HG03469 (cell line): ENCODE data around the gene KAT2B.

Source experiments
- ATAC-seq: cut with Tn5 transposase; IDR thresholded peaks from one replicate; pipeline ENCODE4 v1.9.1; 2021; ENCODE audit warnings: mild to moderate bottlenecking, moderate library complexity, moderate number of reproducible peaks; ENCODE audit not compliant: unreplicated experiment

KAT2B gene

GRCh38 chr3:20141316-20141715, 101.1 kb downstream of the KAT2B start:
- no peak for ATAC-seq

GRCh38 chr3:20141851-20142250, 101.6 kb downstream of the KAT2B start:
- no peak for ATAC-seq

- no peak for ATAC-seq
Measured at GRCh38 chr3:20142517-20142916, 102.3 kb downstream of the KAT2B start.

- no peak for ATAC-seq
Measured at GRCh38 chr3:20143519-20143918, 103.3 kb downstream of the KAT2B start.

- ATAC-seq, result no peak
Measured at GRCh38 chr3:20145874-20146273, 105.6 kb downstream of the KAT2B start.

- ATAC-seq, result no peak
Measured at GRCh38 chr3:20146301-20146700, 106.1 kb downstream of the KAT2B start.

- no peak for ATAC-seq
Measured at GRCh38 chr3:20147361-20147760, 107.1 kb downstream of the KAT2B start.

- ATAC-seq, result no peak
Measured at GRCh38 chr3:20148466-20148865, 108.2 kb downstream of the KAT2B start.

GRCh38 chr3:20154078-20154477, 113.8 kb downstream of the KAT2B start:
- ATAC-seq, result no peak

GRCh38 chr3:20154928-20155327, 114.7 kb downstream of the KAT2B start:
- no peak for ATAC-seq

- no peak for ATAC-seq
Measured at GRCh38 chr3:20160230-20160629, 120.0 kb downstream of the KAT2B start.

GRCh38 chr3:20161714-20162113, 121.5 kb downstream of the KAT2B start:
- no peak for ATAC-seq

- no peak for ATAC-seq
Measured at GRCh38 chr3:20173844-20174410, 133.7 kb downstream of the KAT2B start.

GRCh38 chr3:20181276-20181675, 141.0 kb downstream of the KAT2B start:
- ATAC-seq, result no peak

- no peak for ATAC-seq
Measured at GRCh38 chr3:20182206-20182605, 142.0 kb downstream of the KAT2B start.

GRCh38 chr3:20185331-20185678, 145.1 kb downstream of the KAT2B start:
- no peak for ATAC-seq

GRCh38 chr3:20185679-20186599, 145.7 kb downstream of the KAT2B start, which contains the start of gene SGO1:
Gene SGO1, minus strand, starts transcription at chr3:20186206. Its CDS starts 2,179 bp downstream, at chr3:20184027.
- ATAC-seq, result peak; percentile 94

- no peak for ATAC-seq
Measured at GRCh38 chr3:20186600-20187004, 146.4 kb downstream of the KAT2B start.

- ATAC-seq, result no peak
Measured at GRCh38 chr3:20190991-20191390, 150.7 kb downstream of the KAT2B start.

GRCh38 chr3:20194793-20195460, 154.7 kb downstream of the KAT2B start:
- ATAC-seq, result no peak

- no peak for ATAC-seq
Measured at GRCh38 chr3:20197775-20198174, 157.5 kb downstream of the KAT2B start.

GRCh38 chr3:20201143-20201542, 160.9 kb downstream of the KAT2B start:
- ATAC-seq, result no peak
